A549 (cell line): ENCODE data around the gene UBE2U. TPM values are rescaled to one million over a fixed set of nuclear protein-coding genes. Genes with fewer than 3 reads are reported as not detected.

Experiments used
- ATAC-seq, 2 experiments: fragments of 200-7000 bp in 1 of 2; fragments of >200 bp in 1 of 2; cut with Nextera tagmentation in 1 of 2; cut with Tn5 transposase in 1 of 2; 3 replicates each; pipeline versions ENCODE4 v1.8.0 to v1.9.1; 2018 to 2020; ENCODE audit warnings: mild to moderate bottlenecking in 1 of 2, moderate library complexity in 1 of 2
- CTCF ChIA-PET: fragments of 300-600 bp; sonication (Branson Sonifier 250); formaldehyde crosslinking; extraction: SDS; loops from one replicate; lab custom pipeline; 2021; ENCODE audit warnings: antibody characterized with exemption, inconsistent platforms; lab: Yijun Ruan, JAX
- POLR2A ChIA-PET: fragments of 350-600 bp; formaldehyde crosslinking; extraction: SDS; loops from one replicate; lab custom pipeline; 2021; ENCODE audit warnings: antibody characterized with exemption, inconsistent platforms; lab: Yijun Ruan, JAX
- DNase-seq, 2 experiments: peaks; one replicate each; pipeline versions ENCODE4 v3.0.0 to v3.0.0-alpha.2; 2011 to 2016; ENCODE audit warnings: low read depth in 1 of 2, low spot score in 1 of 2
- FAIRE-seq: peaks from 2 replicates; lab custom pipeline; 2011; peaks lifted over from hg19 to GRCh38; lab: Jason Lieb, UNC
- H3K27ac ChIP-seq, 2 experiments: fragments of >200 bp; sonication (Bioruptor Twin); formaldehyde crosslinking; 3 replicates each; pipeline ENCODE4 v1.5.1; 2016 to 2017
- H3K4me1 ChIP-seq: fragments of >200 bp; sonication (Bioruptor Twin); formaldehyde crosslinking; 3 replicates; pipeline ENCODE4 v1.6.1; 2016
- H3K4me2 ChIP-seq: fragments of >200 bp; sonication (Bioruptor Twin); formaldehyde crosslinking; 3 replicates; pipeline ENCODE4 v1.6.1; 2016
- H3K4me3 ChIP-seq: fragments of >200 bp; sonication (Bioruptor Twin); formaldehyde crosslinking; 3 replicates; pipeline ENCODE4 v1.5.1; 2016
- H3K9me3 ChIP-seq: fragments of >200 bp; sonication (Bioruptor Twin); formaldehyde crosslinking; 3 replicates; pipeline ENCODE4 v1.6.1; 2016
- CBX2 ChIP-seq: fragments of 200-600 bp; sonication (generic); IDR thresholded peaks from 2 replicates; pipeline ENCODE4 v1.6.1; 2016; ENCODE audit warnings: low read depth, mild to moderate bottlenecking, borderline replicate concordance
- CBX8 ChIP-seq: fragments of 200-600 bp; sonication (generic); IDR thresholded peaks from 2 replicates; pipeline ENCODE4 v1.6.1; 2016
- CHD4 ChIP-seq: fragments of 200-600 bp; sonication (generic); IDR thresholded peaks from 2 replicates; pipeline ENCODE4 v1.6.1; 2016; ENCODE audit warnings: antibody characterized with exemption, mild to moderate bottlenecking, borderline replicate concordance
- ELK1 ChIP-seq: fragments of 150-350 bp; IDR thresholded peaks from 2 replicates; pipeline ENCODE4 v1.6.1; 2014; ENCODE audit warnings: low read depth, mild to moderate bottlenecking, low read length
- ESRRA ChIP-seq: fragments of 150-350 bp; IDR thresholded peaks from 2 replicates; pipeline ENCODE4 v1.6.1; 2014; ENCODE audit warnings: mild to moderate bottlenecking, low read length, borderline replicate concordance
- HOXB13 ChIP-seq: fragments of 250-450 bp; sonication (Bioruptor Pico); IDR thresholded peaks from 2 replicates; pipeline ENCODE4 v1.5.0; 2020; ENCODE audit warnings: low read depth, mild to moderate bottlenecking, moderate library complexity
- HOXB5 ChIP-seq: fragments of 250-450 bp; sonication (Bioruptor Pico); IDR thresholded peaks from 2 replicates; pipeline ENCODE4 v1.5.0; 2020; ENCODE audit warnings: mild to moderate bottlenecking, moderate library complexity
- KDM1A ChIP-seq: fragments of 200-600 bp; sonication (generic); IDR thresholded peaks from 2 replicates; pipeline ENCODE4 v1.6.1; 2016; ENCODE audit warnings: low read depth, mild to moderate bottlenecking
- NR3C1 ChIP-seq: fragments of >200 bp; sonication (Bioruptor Twin); formaldehyde crosslinking; IDR thresholded peaks from 3 replicates; pipeline ENCODE4 v1.6.1; 2017
- PHF8 ChIP-seq: fragments of 200-600 bp; sonication (generic); IDR thresholded peaks from 2 replicates; pipeline ENCODE4 v1.6.1; 2016; ENCODE audit warnings: low read depth, mild to moderate bottlenecking, antibody characterized with exemption, moderate library complexity, borderline replicate concordance
- RAD21 ChIP-seq, 2 experiments: fragments of >200 bp in 1 of 2; sonication (Bioruptor Twin) in 1 of 2; formaldehyde crosslinking in 1 of 2; IDR thresholded peaks in 1 of 2; conservative IDR thresholded peaks in 1 of 2; 2 replicates in 1 of 2; 3 replicates in 1 of 2; pipeline ENCODE4 v1.6.1; 2012 to 2018; ENCODE audit warnings: inconsistent platforms in 1 of 2
- RFX5 ChIP-seq: fragments of 450-650 bp; IDR thresholded peaks from 2 replicates; pipeline ENCODE4 v1.7.1; 2014; ENCODE audit warnings: antibody characterized with exemption, mild to moderate bottlenecking, moderate library complexity
- TFCP2L1 ChIP-seq: fragments of 250-450 bp; sonication (Bioruptor Pico); IDR thresholded peaks from 2 replicates; pipeline ENCODE4 v1.5.0; 2021; ENCODE audit warnings: mild to moderate bottlenecking
- TP53 ChIP-seq: fragments of 250-450 bp; sonication (Bioruptor Pico); IDR thresholded peaks from 2 replicates; pipeline ENCODE4 v1.5.0; 2021; ENCODE audit warnings: mild to moderate bottlenecking, moderate library complexity
- ZC3H11A ChIP-seq: fragments of 450-650 bp; IDR thresholded peaks from 2 replicates; pipeline ENCODE4 v1.6.1; 2014; ENCODE audit warnings: antibody characterized with exemption, mild to moderate bottlenecking
- ZFP36 ChIP-seq: fragments of 450-650 bp; IDR thresholded peaks from 2 replicates; pipeline ENCODE4 v1.6.1; 2014; ENCODE audit warnings: borderline replicate concordance; ENCODE audit not compliant: partially characterized antibody
- WGBS: methylation state at CpG from one replicate; pipeline ENCODE4 v1.1.6; 2017; ENCODE audit errors: missing lambda C conversion rate; 5-methylcytosine and 5-hydroxymethylcytosine counted together
- polyA plus RNA-seq, 4 experiments: library from polyadenylated mRNA; depleted of rRNA in 3 of 4; stranded (reverse); fragments of >200 nt; fragmentation: RNase III in 1 of 4; extraction: RNeasy Plus Mini Kit Qiagen cat#74134 plus additional on column Dnase treatment in 1 of 4; gene quantifications; 2 replicates in 3 of 4; 3 replicates in 1 of 4; pipeline ENCODE4 v1.2.3, GENCODE V29; 2011 to 2017
- TF ChIP-seq, protein P1 (sequence below): fragments of 200-600 bp; sonication (generic); IDR thresholded peaks from 2 replicates; pipeline ENCODE4 v1.6.1; 2016; ENCODE audit warnings: antibody characterized with exemption, mild to moderate bottlenecking, moderate library complexity
- TF ChIP-seq, protein P2 (sequence below): fragments of >200 bp; sonication (Bioruptor Twin); formaldehyde crosslinking; IDR thresholded peaks from 3 replicates; pipeline ENCODE4 v1.6.1; 2016

UBE2U gene
- polyA plus RNA-seq, 2 of the 4 experiments (the other 2 are of a cell fraction) = not detected

GRCh38 chr1:64162151-64162550 lies 41.3 kb upstream of the UBE2U start:
- no peak for ATAC-seq

DNA sequence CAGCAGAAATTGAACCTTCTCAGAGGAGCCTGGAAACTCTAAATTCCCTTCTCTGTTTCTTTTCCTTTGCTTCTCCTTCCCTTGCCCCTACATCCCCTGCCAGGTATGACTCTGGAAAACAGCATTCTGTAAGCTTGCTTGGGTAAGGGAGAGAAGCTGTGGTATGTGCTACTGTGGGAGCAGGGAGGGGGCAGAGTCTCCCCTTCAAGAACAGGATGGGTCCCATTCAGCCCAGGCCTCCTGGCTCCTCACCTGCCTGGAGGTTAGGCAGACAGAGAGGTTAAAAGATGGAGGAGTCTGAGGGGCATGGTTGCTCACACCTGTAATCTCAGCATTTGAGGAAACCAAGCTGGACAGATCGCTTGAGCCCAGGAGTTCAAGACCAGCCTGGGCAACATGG lies 40.6 kb upstream of the UBE2U start:
- 100% methylated on average over 1 of the region's 1 CpG for WGBS
- ChIA-PET POLR2A (no interaction called here), CTCF (interaction anchor here (1.6 kb wide), 1 partner anchor 488 kb away, joined by 4 read pairs; no protein-coding TSS in a partner anchor)

More at GRCh38 chr1:64162151-64162550, 41.3 kb upstream of the UBE2U start:
- DNase-seq (no peak), FAIRE-seq (no peak)
- Histone ChIP-seq H3K27ac (no peak overlapping the region), H3K4me2 (no peak overlapping the region), H3K4me1 (no peaks in the 10 kb centered on the region), H3K9me3 (no peaks in the 10 kb centered on the region), H3K4me3 (no peak overlapping the region)
- no peak for TF ChIP-seq CHD4
- TF ChIP-seq TP53 (CRISPR knock-in tag) = no peak
- no peak for TF ChIP-seq RAD21 (conservative IDR thresholded peaks at IDR 0.05 in 1 of 2, IDR thresholded peaks at IDR 0.05 in 1 of 2)
- TF ChIP-seq TFCP2L1 (CRISPR knock-in tag) = no peak
- TF ChIP-seq ELK1 = no peak
- TF ChIP-seq NR3C1 = no peak
- no peak for TF ChIP-seq ESRRA
- TF ChIP-seq CBX2 = no peak
- TF ChIP-seq, protein P1, sequence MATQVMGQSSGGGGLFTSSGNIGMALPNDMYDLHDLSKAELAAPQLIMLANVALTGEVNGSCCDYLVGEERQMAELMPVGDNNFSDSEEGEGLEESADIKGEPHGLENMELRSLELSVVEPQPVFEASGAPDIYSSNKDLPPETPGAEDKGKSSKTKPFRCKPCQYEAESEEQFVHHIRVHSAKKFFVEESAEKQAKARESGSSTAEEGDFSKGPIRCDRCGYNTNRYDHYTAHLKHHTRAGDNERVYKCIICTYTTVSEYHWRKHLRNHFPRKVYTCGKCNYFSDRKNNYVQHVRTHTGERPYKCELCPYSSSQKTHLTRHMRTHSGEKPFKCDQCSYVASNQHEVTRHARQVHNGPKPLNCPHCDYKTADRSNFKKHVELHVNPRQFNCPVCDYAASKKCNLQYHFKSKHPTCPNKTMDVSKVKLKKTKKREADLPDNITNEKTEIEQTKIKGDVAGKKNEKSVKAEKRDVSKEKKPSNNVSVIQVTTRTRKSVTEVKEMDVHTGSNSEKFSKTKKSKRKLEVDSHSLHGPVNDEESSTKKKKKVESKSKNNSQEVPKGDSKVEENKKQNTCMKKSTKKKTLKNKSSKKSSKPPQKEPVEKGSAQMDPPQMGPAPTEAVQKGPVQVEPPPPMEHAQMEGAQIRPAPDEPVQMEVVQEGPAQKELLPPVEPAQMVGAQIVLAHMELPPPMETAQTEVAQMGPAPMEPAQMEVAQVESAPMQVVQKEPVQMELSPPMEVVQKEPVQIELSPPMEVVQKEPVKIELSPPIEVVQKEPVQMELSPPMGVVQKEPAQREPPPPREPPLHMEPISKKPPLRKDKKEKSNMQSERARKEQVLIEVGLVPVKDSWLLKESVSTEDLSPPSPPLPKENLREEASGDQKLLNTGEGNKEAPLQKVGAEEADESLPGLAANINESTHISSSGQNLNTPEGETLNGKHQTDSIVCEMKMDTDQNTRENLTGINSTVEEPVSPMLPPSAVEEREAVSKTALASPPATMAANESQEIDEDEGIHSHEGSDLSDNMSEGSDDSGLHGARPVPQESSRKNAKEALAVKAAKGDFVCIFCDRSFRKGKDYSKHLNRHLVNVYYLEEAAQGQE = no peak
- no peak for TF ChIP-seq HOXB5
- TF ChIP-seq HOXB13 (CRISPR knock-in tag) = no peak
- WGBS = 93% methylated on average over 6 of the region's 6 CpGs
- ChIA-PET CTCF (interaction anchor here (2.5 kb wide), 1 partner anchor 487 kb away, joined by 6 read pairs; no protein-coding TSS in a partner anchor), POLR2A (no interaction called here)

More for the DNA sequence above, 40.6 kb upstream of the UBE2U start:
- no peaks in the 10 kb centered on the region for H3K4me1 ChIP-seq
- H3K27ac ChIP-seq = no peak overlapping the region
- H3K4me3 ChIP-seq = no peak overlapping the region
- no peak for DNase-seq
- TF ChIP-seq HOXB5 = no peak
- TF ChIP-seq, protein P2, sequence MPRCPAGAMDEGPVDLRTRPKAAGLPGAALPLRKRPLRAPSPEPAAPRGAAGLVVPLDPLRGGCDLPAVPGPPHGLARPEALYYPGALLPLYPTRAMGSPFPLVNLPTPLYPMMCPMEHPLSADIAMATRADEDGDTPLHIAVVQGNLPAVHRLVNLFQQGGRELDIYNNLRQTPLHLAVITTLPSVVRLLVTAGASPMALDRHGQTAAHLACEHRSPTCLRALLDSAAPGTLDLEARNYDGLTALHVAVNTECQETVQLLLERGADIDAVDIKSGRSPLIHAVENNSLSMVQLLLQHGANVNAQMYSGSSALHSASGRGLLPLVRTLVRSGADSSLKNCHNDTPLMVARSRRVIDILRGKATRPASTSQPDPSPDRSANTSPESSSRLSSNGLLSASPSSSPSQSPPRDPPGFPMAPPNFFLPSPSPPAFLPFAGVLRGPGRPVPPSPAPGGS = no peak
- no peak for TF ChIP-seq ZC3H11A
- no peak for TF ChIP-seq RFX5
- no peak for TF ChIP-seq CBX8
- TF ChIP-seq PHF8 = no peak
- TF ChIP-seq, protein P1 = no peak
- TF ChIP-seq KDM1A = no peak
- no peak for TF ChIP-seq ZFP36
- ATAC-seq = no peak
- no peak for FAIRE-seq
- no peaks in the 10 kb centered on the region for H3K9me3 ChIP-seq
- no peak overlapping the region for H3K4me2 ChIP-seq
